Heart right ventricle (tissue), 16 donors: Measurements from ENCODE around the gene SSC5D. TPM values are rescaled to one million over a fixed set of nuclear protein-coding genes. Genes with fewer than 3 reads are reported as not detected.

Experiments used
- ATAC-seq, 8 donors: fragments of 200-7000 bp; cut with Tn5 transposase; one replicate each; pipeline ENCODE4 v1.9.1; 2020; ENCODE audit warnings: mild to moderate bottlenecking in 8 of 8, moderate library complexity in 8 of 8, moderate number of reproducible peaks in 1 of 8
- DNase-seq, 2 donors: peaks; one replicate each; pipeline ENCODE4 v3.0.0-alpha.2; 2020
- H3K27ac ChIP-seq, 10 donors: fragments of 200-600 bp; sonication (generic) in 2 of 10; one replicate each; pipeline versions ENCODE4 v1.5.0 to v1.8.0; 2020 to 2022; ENCODE audit warnings: mild to moderate bottlenecking in 3 of 10
- H3K27me3 ChIP-seq, 7 donors: fragments of 200-600 bp; one replicate each; pipeline ENCODE4 v1.8.0; 2021 to 2022; ENCODE audit warnings: mild to moderate bottlenecking in 2 of 7
- H3K36me3 ChIP-seq, 9 donors: fragments of 200-600 bp; sonication (generic) in 1 of 9; one replicate each; pipeline versions ENCODE4 v1.5.0 to v1.8.0; 2020 to 2022; ENCODE audit warnings: mild to moderate bottlenecking in 2 of 9
- H3K4me1 ChIP-seq, 9 donors: fragments of 200-600 bp; sonication (generic) in 1 of 9; one replicate each; pipeline versions ENCODE4 v1.5.0 to v1.8.0; 2020 to 2022; ENCODE audit warnings: mild to moderate bottlenecking in 4 of 9
- H3K4me3 ChIP-seq, 10 donors: fragments of 200-600 bp; sonication (generic) in 2 of 10; one replicate each; pipeline versions ENCODE4 v1.5.0 to v1.8.0; 2020 to 2022; ENCODE audit warnings: mild to moderate bottlenecking in 7 of 10, moderate library complexity in 2 of 10
- H3K9me3 ChIP-seq, 11 donors: fragments of 200-600 bp in 10 of 11; sonication (generic) in 2 of 11; one replicate each; pipeline versions ENCODE4 v1.5.0 to v1.8.0; 2013 to 2022; ENCODE audit warnings: mild to moderate bottlenecking in 2 of 11, control low read depth in 1 of 11, moderate library complexity in 1 of 11
- CTCF ChIP-seq, 9 donors: fragments of 200-600 bp; sonication (generic) in 2 of 9; IDR thresholded peaks; one replicate each; pipeline versions ENCODE4 v1.5.0 to v1.8.0; 2021 to 2022; ENCODE audit warnings: antibody characterized with exemption in 9 of 9, mild to moderate bottlenecking in 5 of 9, moderate library complexity in 1 of 9
- WGBS, 2 donors: extraction: QIAGEN DNeasy Blood & Tissue Kit; methylation state at CpG; one replicate each; pipeline ENCODE4 v1.1.7; 2013; ENCODE audit warnings: inconsistent platforms in 1 of 2; 5-methylcytosine and 5-hydroxymethylcytosine counted together
- intact Hi-C, 10 donors: fragments of 100-400 bp; cut with DNase I; formaldehyde crosslinking; loops; one replicate each; pipeline versions ENCODE4 v1.11.1 to v1.14.2; 2022
- polyA plus RNA-seq, 2 donors: library from polyadenylated mRNA; stranded (reverse); fragments of 200-250 nt; gene quantifications; one replicate each; pipeline ENCODE4 v1.2.3, GENCODE V29; 2013
- total RNA-seq, 10 donors: library from RNA; stranded (reverse); fragmentation: NEBNext Ultra II Directional in 3 of 10; extraction: Animal tissue kit (Norgen Biotek cat#: 25700) in 3 of 10; gene quantifications; one replicate each; pipeline versions ENCODE4 v1.2.1 to v1.2.4, GENCODE V29; 2021 to 2023
- donor health status: Arrhythmogenic right ventricular cardiomyopathy.
- donor health status: ischemic (EF 13 %, LVEDD 7.1; RV severe dilation, severe dysfunction).
- donor health status: healthy with polysubstance abuse.
- donor health status: DM: no; HTN: yes; CAD: no.
- donor health status: DM: no; HTN: no; CAD: no.
- donor health status: ischemic (EF 25% LVEDD 6.9; RV normal size, moderate dysfunction).
- donor health status: ischemic (EF 25% LVEDD 5.7; RV mildly dilated, moderate dysfunction).
- donor health status: healthy.
- donor health status: DM: yes; HTN: yes; CAD: no.
- donor health status: Ischemic cardiomyopathy.
- donor health status: ischemic (EF 35%, LVEDD 5.7; RV mildly dilated, moderate dysfunction).
- donor health status: nonischemic (EF 11% LVEDD 7.7; RV severe dilation, severe dysfunction).
- donor health status: DM: yes; HTN: yes; CAD: no.
- donor health status: PGD.
- donor health status: ischemic (EF 29% LVEDD 5.4; RV normal size, mild dysfunction).
- donor health status: nonischemic (EF 23%, LVEDD 6.1; RV moderate dilation, normal function).

Gene SSC5D
- total and polyA plus RNA-seq, 12 donors, result 0.72 to 6.5 (median 3.6) TPM

- H3K27ac ChIP-seq, result peak overlapping the region in 7 of 10 donors; percentile 42 to 86 (median 63)
- H3K36me3 ChIP-seq, result peaks cover 0 to 34% (median 0%) of the 10 kb centered on the region in 9 donors
- peak overlapping the region in 8 of 10 donors; percentile 31 to 62 (median 54) for H3K4me3 ChIP-seq
- WGBS, 2 donors, result 29 to 36% methylated on average over 13 of the region's 13 CpGs
- peaks cover 0 to 14% (median 3%) of the 10 kb centered on the region in 9 donors for H3K4me1 ChIP-seq
- peak in 1 of 8 donors; percentile 2 for ATAC-seq
- DNase-seq, result no peak
- peak in 4 of 9 donors; percentile 7 to 40 (median 14) for TF ChIP-seq CTCF (IDR thresholded peaks at IDR 0.05)
- no peaks in the 10 kb centered on the region for H3K27me3 ChIP-seq
- intact Hi-C loops, result loop anchor here (1.0 to 10.0 kb wide), 8 partner anchors 36 to 363 kb away; partner anchors contain the start of gene TNNT1 (in 1 of the 10)
- H3K9me3 ChIP-seq, result no peaks in the 10 kb centered on the region
These were observed 16.0 kb downstream of the SSC5D start for GRCh38 chr19:55504252-55504603.

DNA sequence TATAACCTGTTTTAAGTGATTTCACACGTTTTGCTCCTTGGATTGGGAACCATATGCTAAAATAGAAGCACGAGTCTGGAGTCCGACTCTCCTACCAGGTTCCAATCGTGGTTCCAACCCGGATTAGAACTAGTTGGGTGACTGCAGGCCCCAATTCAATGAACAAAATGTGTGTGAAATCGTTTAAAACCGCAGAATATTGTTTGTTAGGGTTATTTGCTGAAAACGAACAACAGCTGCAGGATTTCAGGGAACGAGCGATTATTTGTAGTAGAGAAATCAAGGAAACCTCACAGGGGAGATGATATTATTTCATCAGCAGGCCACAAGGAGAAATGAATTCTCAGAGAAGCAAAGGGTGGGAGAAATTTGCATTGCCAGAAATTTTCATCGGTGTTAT, 16.7 kb downstream of the SSC5D start:
- no peaks in the 10 kb centered on the region for H3K27me3 ChIP-seq
- H3K27ac ChIP-seq, result no peak overlapping the region
- TF ChIP-seq CTCF (IDR thresholded peaks at IDR 0.05), result no peak
- 87 to 89% methylated on average over 11 of the region's 11 CpGs for WGBS, 2 donors
- no peak overlapping the region for H3K4me3 ChIP-seq
- H3K9me3 ChIP-seq, result no peaks in the 10 kb centered on the region
- H3K4me1 ChIP-seq, result peaks cover 0 to 14% (median 3%) of the 10 kb centered on the region in 9 donors
- ATAC-seq (no peak), DNase-seq (no peak)
- peaks cover 0 to 27% (median 0%) of the 10 kb centered on the region in 9 donors for H3K36me3 ChIP-seq
- intact Hi-C loops, result loop anchor here (1.0 to 10.0 kb wide), 8 partner anchors 37 to 364 kb away; partner anchors contain the start of gene TNNT1 (in 1 of the 10)

GRCh38 chr19:55508120-55508519, 19.9 kb downstream of the SSC5D start:
- Histone ChIP-seq H3K9me3 (no peaks in the 10 kb centered on the region), H3K4me3 (no peak overlapping the region), H3K27ac (no peak overlapping the region), H3K36me3 (peaks cover 0 to 6% (median 0%) of the 10 kb centered on the region in 9 donors), H3K27me3 (no peaks in the 10 kb centered on the region), H3K4me1 (peaks cover 0 to 14% (median 3%) of the 10 kb centered on the region in 9 donors)
- TF ChIP-seq CTCF (IDR thresholded peaks at IDR 0.05), result no peak
- 70 to 75% methylated on average over 10 of the region's 10 CpGs for WGBS, 2 donors
- intact Hi-C loops, result loop anchor here in 3 of 10 donors (5.0 to 10.0 kb wide), 3 partner anchors 41 to 363 kb away; partner anchors contain the start of gene TNNT1 (in 1 of the 3)
- DNase-seq, result no peak
- ATAC-seq, result no peak

GRCh38 chr19:55516878-55517620, 28.8 kb downstream of the SSC5D start:
- peak overlapping the region in 9 of 10 donors; percentile 29 to 61 (median 59) for H3K4me3 ChIP-seq
- H3K9me3 ChIP-seq, result no peaks in the 10 kb centered on the region
- H3K4me1 ChIP-seq, result peaks cover 3 to 22% (median 9%) of the 10 kb centered on the region in 9 donors
- DNase-seq (peak; percentile 93 to 96), ATAC-seq (peak; percentile 98 to 100 (median 99))
- TF ChIP-seq CTCF (IDR thresholded peaks at IDR 0.05), result peak; percentile 73 to 92 (median 81)
- H3K27ac ChIP-seq, result peak overlapping the region; percentile 86 to 99 (median 96)
- no peaks in the 10 kb centered on the region for H3K27me3 ChIP-seq
- intact Hi-C loops, result loop anchor here in 9 of 10 donors (1.0 to 10.0 kb wide), 16 partner anchors 64 to 118 kb away; partner anchors contain the start of genes ZNF865 (in 4 of the 9), FIZ1 (in 3 of the 9), ZNF579 (in 2 of the 9) and ZNF524 (in 1 of the 9)
- WGBS, 2 donors, result 8 to 10% methylated on average over 61 of the region's 61 CpGs
- peaks cover 0 to 30% (median 0%) of the 10 kb centered on the region in 9 donors for H3K36me3 ChIP-seq
